A549 treated with DMSO at 1 μM for 4 hours (cell line): ENCODE measurements around the gene PCDHA9. TPM values are rescaled to one million over a fixed set of nuclear protein-coding genes. Genes with fewer than 3 reads are reported as not detected.

ENCODE experiments used
- total RNA-seq: library from RNA; stranded (reverse); fragments of 200-300 nt; extraction: Qiagen RNA extraction; gene quantifications from 5 replicates; pipeline ENCODE4 v1.2.3, GENCODE V29; 2022; ENCODE audit warnings: low read depth

PCDHA9 gene
- total RNA-seq: 0.01 TPM in 1 of 5 replicates, not detected in the others

GRCh38 chr5:140848139-140849102, at the start of gene PCDHA9:
Gene PCDHA9, plus strand, starts transcription at chr5:140848382. Its CDS starts 114 bp downstream, at chr5:140848496.

GRCh38 chr5:140800816-140801493, 47.2 kb upstream of the PCDHA9 start, which contains the start of gene PCDHA3:
Gene PCDHA3, plus strand, starts transcription at chr5:140801057.

GRCh38 chr5:140806834-140807775, 41.1 kb upstream of the PCDHA9 start, which contains the start of gene PCDHA4:
Gene PCDHA4, plus strand, starts transcription at chr5:140807068.

GRCh38 chr5:140821375-140822280, 26.6 kb upstream of the PCDHA9 start, which contains the start of gene PCDHA5:
Gene PCDHA5, plus strand, starts transcription at chr5:140821613.

GRCh38 chr5:140827704-140828361, 20.3 kb upstream of the PCDHA9 start, which contains the start of gene PCDHA6:
Gene PCDHA6, plus strand, starts transcription at chr5:140827960. Its CDS starts 132 bp downstream, at chr5:140828092.

GRCh38 chr5:140833993-140834392, 14.2 kb upstream of the PCDHA9 start, which contains the start of gene PCDHA7:
Gene PCDHA7, plus strand, starts transcription at chr5:140834269. Its CDS starts 115 bp downstream, at chr5:140834384.

GRCh38 chr5:140840978-140841962, 6.9 kb upstream of the PCDHA9 start, which contains the start of gene PCDHA8:
Gene PCDHA8, plus strand, starts transcription at chr5:140841187. Its CDS starts 135 bp downstream, at chr5:140841322.

GRCh38 chr5:140855772-140856674, 7.8 kb downstream of the PCDHA9 start, which contains the start of gene PCDHA10:
Gene PCDHA10, plus strand, starts transcription at chr5:140855897. Its CDS starts 152 bp downstream, at chr5:140856049.

GRCh38 chr5:140868721-140869554, 20.8 kb downstream of the PCDHA9 start, which contains the start of gene PCDHA11:
Gene PCDHA11, plus strand, starts transcription at chr5:140868957. Its CDS starts 147 bp downstream, at chr5:140869104.

GRCh38 chr5:140875085-140876065, 27.2 kb downstream of the PCDHA9 start, which contains the start of gene PCDHA12:
Gene PCDHA12, plus strand, starts transcription at chr5:140875308. Its CDS starts 165 bp downstream, at chr5:140875473.

GRCh38 chr5:140881889-140882590, 33.9 kb downstream of the PCDHA9 start, which contains the start of gene PCDHA13:
Gene PCDHA13, plus strand, starts transcription at chr5:140882124. Its CDS starts 145 bp downstream, at chr5:140882269.

